ENCODE data around the gene GGCX. TPM values are rescaled to one million over a fixed set of nuclear protein-coding genes. Genes with fewer than 3 reads are reported as not detected.

The GGCX gene
- total and polyA plus RNA-seq, 2 of the 13 experiments (the other 11 are each of a cell fraction or from before 2014, with no cell fraction given) = 72.5 to 103 TPM

GRCh38 chr2:85537600-85538506 is 23.4 kb downstream of the GGCX start (continued):
- TF ChIP-seq ZFY (CRISPR knock-in tag; IDR thresholded peaks at IDR 0.05) (peak; percentile 63), POLR2A (IDR thresholded peaks at IDR 0.05; ENCODE audit: insufficient read depth in 1 of 2, low read depth in 2 of 2, low read length in 2 of 2) (peak; percentile 74 to 79), ATF4 (CRISPR knock-in tag; IDR thresholded peaks at IDR 0.05) (peak in 1 of 2 experiments; percentile 3; a peak in 1 of 4 replicates), ZNF577 (CRISPR knock-in tag; IDR thresholded peaks at IDR 0.05; ENCODE audit: borderline replicate concordance, low read depth) (0 out of 2 replicates have a peak, but pooled peaks have one; percentile 37), MIER2 (CRISPR knock-in tag; IDR thresholded peaks at IDR 0.05) (0 out of 2 replicates have a peak, but pooled peaks have one; percentile 17), ZNF687 (CRISPR knock-in tag; IDR thresholded peaks at IDR 0.05) (peak; percentile 52), GATAD2A (CRISPR knock-in tag; IDR thresholded peaks at IDR 0.05) (peak; percentile 68), ZNF276 (CRISPR knock-in tag; IDR thresholded peaks at IDR 0.05; ENCODE audit: low read depth) (peak; percentile 16; the same call in 1 of the 2 replicates), ZBTB8A (CRISPR knock-in tag; IDR thresholded peaks at IDR 0.05; ENCODE audit: borderline replicate concordance, low read depth) (peak; percentile 71; the same call in 1 of the 2 replicates), ZKSCAN5 (CRISPR knock-in tag; IDR thresholded peaks at IDR 0.05) (peak; percentile 55; the same call in 1 of the 2 replicates), ISX (CRISPR knock-in tag; conservative IDR thresholded peaks at IDR 0.05) (peak; percentile 43; the same call in 1 of the 2 replicates), SAP130 (CRISPR knock-in tag; IDR thresholded peaks at IDR 0.05; ENCODE audit: low read depth) (peak; percentile 76), ZNF704 (CRISPR knock-in tag; IDR thresholded peaks at IDR 0.05; ENCODE audit: borderline replicate concordance) (peak; percentile 53; the same call in 1 of the 2 replicates), NFYB (CRISPR knock-in tag; IDR thresholded peaks at IDR 0.05) (no peak), LCORL (IDR thresholded peaks at IDR 0.05) (no peak), LCORL (CRISPR knock-in tag; IDR thresholded peaks at IDR 0.05) (no peak; the same call in none of the 2 replicates), PHF5A (CRISPR knock-in tag; IDR thresholded peaks at IDR 0.05; ENCODE audit: low read depth, unreplicated experiment) (no peak)

Data from HepG2 (cell line).